ENCODE data around the gene USP48.
"Not testable (repeated sequence)": the region's sequence is repeated elsewhere in the genome, so short reads cannot be mapped to it uniquely, and the experiment has no call there.

USP48 gene

DNA sequence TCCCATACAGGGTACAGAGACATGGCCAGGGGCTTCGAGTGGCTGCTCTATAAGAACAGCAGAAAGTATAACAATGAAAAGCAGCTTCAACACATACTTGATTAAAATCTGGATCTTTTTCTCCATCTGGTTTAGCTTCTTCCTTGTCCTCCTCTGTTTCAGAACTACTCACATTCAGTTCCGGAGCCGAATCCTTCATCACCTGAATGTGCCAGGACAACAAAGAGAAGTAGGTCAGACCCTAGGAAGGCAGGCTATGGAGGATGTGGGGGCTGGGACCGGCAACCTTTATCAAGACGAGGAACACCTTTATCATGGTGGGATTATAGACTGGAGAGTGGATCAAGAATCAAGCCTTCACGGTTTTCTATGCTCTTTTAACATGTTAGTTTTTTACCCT lies 81.5 kb downstream of the USP48 start:
- DNase-seq (ENCODE audit: low read depth in 2 of 2), result no peak

DNA sequence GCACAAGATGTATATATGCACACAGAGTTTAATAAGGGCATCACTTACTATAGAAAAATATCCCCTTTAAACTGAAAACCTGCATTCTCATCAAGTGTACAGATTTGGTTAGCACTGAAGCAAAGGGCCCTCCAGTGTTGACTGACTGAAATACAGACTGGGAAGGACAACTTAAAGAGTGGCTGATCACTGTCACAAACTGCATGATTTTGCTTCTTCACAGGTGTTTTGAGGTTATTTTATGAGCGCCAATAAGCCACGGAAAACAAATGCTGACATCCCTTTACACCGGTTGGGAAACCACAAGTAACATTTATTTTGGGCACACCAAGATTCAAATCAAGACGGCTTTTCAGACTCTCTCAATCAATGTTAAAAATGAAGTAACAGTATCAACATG lies 82.9 kb downstream of the USP48 start:
- no peak for DNase-seq (ENCODE audit: low read depth in 2 of 2)

DNA sequence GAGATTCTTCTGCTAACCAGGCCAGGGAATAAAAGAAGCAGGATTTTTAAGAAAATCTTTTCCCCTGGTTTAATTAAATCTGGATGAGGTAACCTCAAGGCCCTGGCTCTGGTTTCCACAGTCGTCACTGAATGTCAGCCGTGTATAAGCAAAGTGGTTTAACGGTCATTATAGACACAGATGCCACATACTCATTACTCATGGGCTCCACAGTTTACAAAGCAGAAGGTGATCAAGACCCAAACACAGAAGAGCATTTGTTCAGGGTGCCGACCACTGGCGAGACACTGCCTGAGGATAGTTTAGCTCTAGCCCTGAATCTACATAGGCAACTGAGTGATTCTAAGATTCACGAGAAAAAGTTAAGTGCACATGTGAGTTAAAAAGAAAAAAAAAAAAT lies 86.0 kb downstream of the USP48 start:
- no peak for DNase-seq (ENCODE audit: low read depth in 2 of 2)

DNA sequence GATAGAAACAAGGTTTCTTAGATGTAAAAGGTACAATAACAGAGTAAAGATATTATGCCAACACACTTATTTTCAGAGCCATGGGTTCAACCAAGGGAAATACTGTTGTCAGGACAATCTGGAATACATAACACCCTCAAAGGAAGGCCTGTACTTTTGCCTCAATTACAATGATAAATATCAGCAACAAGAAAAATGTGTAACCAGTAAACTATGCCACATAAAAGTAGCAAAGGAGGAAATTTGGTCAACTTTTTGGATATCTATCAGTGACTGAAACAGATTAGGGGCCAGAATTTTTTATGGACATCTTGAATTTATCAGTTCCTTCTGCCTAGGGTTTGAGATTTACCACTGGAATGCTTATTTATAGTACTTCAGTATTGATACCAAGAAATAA lies 89.2 kb downstream of the USP48 start:
- DNase-seq (ENCODE audit: low read depth in 2 of 2), result no peak

DNA sequence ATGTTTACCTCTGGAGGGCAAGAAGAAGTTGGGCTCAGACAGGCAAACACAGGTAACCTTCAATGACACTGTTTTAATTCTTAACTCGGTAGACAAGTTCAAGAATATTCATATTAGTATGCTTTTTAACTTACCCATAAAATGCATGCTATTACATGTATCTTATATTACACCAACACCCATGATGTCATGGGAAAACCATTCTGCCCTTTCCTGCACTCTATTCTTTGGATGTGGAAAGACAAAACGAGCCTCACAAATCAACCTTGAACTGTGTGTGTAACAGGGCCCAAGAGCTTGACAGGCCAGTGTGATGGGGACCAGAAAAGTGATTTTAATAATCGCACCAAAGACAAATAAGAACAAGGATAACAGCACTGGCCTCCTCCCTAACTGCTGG lies 91.2 kb downstream of the USP48 start:
- no peak for DNase-seq (ENCODE audit: low read depth in 2 of 2)

DNA sequence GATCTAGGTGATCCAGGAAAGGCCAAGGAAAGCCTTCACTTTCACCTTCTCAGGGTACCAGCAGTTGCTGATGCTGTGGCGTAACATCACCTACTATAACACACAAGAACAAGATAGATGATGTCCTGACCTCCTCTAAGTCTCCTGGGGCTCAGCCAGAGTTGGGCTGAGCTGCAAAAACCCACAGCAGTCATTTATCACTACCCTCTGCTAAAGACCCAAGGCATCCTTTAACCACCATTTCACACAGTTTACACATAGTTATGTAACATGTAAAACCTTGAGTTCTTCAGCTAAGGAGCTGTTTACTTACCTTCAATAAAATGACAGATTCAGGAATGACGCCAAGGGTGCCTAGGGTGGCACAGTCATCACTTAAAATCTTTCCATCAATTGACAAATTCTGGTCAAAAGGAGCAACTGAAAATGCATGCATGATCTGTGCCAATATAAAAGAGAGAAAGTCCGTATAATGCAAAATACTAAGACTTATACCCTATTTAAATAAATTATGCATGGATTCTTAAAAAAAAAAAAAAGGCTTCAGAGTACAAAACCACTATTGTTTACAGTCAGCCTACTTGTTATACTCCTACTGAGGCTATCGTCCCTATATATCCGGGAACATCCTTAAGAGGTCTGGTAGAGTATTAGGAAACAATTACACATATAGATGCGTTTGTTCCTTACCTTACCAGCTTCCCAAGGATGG lies 93.1 kb downstream of the USP48 start:
- DNase-seq (ENCODE audit: low read depth in 2 of 2), result no peak

DNA sequence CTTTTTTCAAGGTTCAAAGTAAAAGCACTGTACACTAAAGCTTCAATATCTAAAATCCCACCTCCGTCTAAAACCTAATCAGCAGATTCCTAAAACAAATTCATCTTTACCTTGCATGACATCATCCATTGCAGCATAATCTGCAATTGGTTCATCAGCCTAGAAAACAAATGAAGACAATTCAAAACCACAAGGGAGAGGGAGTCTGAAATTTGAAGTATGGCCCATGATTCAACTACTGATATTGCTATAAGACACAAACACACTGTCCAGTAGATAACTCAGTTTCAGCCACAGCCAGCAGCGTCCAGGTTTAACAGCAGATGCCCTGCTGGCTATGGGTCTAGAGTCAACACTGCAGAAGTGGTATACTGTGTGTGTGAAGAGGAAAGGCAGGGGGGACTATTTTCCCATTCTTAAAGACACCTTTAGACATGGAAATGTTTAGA lies 95.8 kb downstream of the USP48 start:
- no peak for DNase-seq (ENCODE audit: low read depth in 2 of 2)

DNA sequence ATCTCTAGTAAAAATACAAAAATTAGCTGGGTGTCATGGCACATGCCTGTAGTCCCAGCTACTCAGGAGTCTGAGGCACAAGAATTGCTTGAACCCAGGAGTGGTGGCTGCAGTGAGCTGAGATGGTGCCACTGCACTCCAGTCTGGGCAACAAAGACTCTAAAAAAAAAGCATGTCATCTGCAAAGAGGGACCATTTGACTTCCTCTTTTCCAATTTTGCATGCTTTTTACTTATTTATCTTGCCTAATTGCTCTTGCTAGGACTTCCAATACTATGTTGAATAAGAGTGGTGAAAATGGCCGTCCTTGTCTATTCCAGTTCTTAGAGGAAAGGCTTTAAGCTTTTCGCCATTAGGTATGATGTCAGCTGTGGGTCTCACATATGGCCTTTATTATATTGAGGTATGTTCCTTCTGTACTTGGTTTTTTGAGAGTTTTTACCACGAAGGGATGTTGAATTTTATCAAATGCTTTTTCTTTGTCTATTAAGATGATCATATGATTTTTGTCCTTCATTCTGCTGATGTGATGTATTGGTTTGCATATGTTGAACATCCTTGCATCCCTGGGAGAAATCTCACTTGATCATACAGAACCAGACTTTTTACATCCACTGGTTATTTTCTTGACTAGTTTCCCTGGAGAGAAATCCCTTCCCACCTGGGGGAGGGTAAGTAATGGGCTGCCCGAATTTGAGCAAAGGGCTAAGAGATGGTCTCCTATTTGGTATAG lies 96.8 kb downstream of the USP48 start:
- DNase-seq (ENCODE audit: low read depth in 2 of 2), result no peak

DNA sequence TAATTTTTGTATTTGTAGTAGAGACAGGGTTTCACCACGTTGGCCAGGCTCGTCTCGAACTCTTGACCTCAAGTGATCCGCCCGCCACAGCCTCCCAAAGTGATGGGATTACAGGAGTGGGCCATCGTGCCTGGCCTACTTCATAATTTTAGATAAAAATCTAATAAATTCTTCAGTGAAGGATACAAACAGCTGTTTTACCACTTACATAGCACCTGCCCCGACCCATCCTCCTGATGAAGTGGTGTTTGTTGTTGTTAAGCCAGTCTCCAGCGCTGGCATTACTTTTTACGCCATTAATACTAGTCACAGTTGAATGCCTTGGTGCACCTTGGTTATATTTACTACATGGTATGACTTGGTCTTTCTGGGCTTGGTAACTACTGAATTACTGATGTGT lies 101.5 kb downstream of the USP48 start:
- no peak for DNase-seq (ENCODE audit: low read depth in 2 of 2)

DNA sequence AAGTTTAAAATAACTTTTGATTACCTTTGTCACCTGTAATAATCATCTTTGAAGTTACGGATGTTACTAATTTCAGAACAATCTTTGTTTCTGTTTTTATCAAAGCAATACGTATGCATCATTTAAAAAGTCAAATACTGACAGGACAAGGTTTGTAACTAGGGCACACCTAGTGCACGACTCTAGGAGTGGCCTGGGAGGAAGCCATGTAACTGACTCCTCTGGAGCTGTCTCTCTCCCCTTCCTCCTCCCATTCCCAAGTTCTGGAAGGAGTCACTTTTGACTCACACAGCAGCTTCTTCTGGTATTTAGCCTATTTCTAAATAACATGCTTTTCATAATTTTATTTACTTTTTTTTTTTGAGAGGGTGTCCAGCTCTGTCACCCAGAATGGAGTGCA lies 102.0 kb downstream of the USP48 start:
- no peak for DNase-seq (ENCODE audit: low read depth in 2 of 2)

DNA sequence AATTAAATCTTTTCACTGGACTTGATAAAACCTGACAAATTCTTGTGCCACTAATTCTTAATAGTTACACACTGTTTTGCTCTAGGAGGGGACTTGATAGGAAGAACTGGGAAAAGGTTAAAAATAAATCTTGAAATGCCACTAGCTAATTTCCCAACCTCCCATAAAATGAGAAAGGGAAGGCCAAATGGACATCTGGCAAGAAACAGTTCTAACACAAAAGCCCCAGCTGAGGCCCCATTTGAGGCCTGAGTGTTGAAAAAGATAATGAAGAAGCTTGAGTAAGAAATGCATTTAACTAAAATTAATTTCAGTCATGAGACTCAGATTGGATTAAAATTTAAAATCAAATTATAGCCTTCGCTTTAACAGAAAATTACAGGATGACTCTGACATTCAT lies 102.6 kb downstream of the USP48 start:
- no peak for DNase-seq (ENCODE audit: low read depth in 2 of 2)

DNA sequence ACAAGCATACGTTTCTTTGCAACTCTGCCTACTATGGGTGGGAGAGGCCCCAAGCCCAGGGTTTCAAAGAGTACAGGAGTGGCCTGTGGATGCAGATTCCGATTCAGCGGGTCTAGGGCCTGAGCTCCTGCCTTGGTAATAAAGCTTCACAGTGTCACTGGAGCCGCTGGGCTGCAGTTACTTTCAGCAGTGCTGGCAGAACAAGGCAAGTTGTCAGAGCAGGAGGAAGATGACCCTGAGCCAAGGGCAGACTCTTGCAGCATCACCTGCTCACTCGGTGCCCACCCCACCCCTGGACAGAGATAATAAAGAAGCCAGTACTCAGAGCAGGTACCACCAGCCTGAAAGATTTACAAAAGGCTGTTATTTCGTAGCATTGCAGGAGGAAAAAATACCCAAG lies 105.8 kb downstream of the USP48 start:
- no peak for DNase-seq (ENCODE audit: low read depth in 2 of 2)

DNA sequence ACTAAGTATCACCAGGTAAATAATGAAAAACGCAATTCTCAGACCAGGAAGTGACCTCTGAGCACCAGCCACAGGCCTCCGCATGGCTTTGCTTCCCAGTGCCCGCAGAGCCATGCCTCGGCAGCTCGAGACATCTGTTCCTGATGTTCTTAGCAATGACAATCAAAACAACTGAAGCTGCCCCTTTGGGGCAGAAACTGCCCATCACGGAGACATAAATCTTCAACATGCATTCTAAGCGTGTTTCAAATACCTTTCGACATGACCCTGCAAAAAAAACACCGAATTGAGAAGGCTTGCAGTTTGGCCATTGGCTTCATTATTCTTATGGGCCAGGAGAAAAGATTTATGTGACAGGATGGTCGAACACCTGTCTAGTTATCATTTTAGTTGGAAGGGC lies 108.0 kb downstream of the USP48 start:
- DNase-seq (ENCODE audit: low read depth in 2 of 2), result no peak

DNA sequence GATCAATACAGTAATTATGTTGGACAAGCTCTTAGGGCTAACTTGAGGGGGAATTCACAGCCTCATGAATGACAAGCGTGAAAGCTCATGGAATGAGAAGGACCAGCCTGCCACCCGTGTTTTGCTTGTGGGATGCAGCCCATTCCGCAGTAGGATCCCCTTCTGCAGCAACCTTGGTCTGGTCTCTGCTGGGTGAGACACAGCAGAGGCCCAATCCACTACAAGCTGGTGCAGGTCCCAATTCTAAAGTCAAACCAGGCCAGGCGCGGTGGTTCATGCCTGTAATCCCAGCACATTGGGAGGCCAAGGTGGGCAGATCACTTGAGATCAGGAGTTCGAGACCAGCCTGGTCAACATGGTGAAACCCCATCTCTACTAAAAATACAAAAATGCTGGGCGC lies 109.1 kb downstream of the USP48 start:
- DNase-seq (ENCODE audit: low read depth in 2 of 2), result not testable (repeated sequence)

DNA sequence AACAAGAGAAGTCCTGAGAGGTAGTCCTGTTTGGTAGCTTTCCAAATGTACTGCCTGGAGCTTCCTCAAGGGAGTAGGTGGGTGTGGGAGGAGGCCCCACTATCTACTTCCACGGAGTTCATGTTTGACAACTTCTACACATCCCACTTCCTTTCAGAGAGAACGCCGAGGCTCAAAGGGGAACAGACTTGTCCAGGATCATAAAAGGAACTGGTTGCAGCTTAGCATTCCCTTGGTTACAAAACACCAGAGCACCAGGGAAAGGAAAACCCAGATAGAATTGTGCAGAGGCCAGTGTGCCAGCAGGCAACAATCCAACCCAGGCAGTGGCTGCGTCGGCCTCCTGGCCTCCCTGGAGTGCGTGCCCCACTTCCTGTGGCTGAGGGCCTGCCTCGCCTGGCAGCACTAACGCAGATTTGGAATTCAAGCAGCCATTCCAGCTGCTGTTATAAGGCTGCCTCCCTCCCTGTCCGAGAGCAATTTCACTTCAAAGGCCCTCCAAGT lies 109.6 kb downstream of the USP48 start:
- DNase-seq (ENCODE audit: low read depth in 2 of 2), result no peak

DNA sequence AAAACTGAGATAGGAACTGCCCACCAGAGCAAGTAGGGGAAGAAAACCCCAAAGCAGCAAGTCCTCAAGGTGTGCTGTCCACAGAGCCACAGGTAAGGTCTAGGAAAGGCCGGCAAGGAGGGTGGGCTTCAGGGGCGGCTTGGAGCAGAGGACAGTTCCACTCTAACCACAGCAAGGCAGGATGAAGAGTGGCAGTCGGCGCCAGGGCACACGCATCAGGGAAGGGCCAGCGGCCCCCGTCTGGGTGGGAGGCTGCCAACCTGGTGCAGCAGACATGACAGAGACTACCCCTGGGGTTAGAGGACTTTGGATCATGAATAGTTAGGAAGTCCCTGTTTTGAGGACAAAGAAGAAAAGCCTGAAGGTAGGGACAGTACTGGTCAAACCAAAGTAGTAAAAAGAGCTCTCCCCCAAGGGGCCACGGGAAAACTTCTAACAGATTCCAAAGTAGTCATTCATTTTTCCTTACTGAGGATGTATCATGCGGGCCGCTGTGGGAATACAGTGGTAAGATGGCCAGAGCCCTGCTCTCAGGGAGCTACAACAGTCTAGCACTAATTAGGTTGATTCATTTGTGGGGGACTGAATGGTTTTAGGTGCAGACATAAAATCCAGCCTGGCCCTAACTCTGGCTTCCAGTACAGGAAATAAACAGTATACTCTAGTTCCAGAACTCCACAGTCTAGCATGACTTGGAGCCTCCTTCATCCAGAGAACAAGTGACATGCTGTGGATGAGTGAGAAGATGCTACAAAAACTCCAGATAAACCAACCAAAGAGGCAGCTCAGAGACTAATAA lies 110.3 kb downstream of the USP48 start:
- DNase-seq (ENCODE audit: low read depth in 2 of 2), result no peak

DNA sequence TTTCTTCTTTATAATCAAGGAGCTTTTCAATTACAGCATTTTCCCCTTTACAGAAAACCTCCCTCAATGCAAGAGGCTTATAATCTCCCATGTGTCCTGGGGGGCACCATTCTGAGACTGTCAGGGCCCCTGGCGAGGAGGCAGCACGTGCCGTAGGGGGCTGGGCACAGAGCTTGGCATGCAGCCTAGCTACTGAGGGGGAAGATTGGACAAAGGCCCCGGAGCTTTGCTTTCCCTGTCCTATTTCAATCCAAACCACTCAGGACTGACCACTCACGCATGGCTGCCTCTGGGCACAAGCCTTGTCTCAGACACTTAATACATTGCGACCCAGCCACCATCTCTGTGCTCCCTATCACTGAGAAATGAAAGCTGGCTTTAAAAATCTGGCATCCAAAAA lies 111.0 kb downstream of the USP48 start:
- DNase-seq (ENCODE audit: low read depth in 2 of 2), result no peak

DNA sequence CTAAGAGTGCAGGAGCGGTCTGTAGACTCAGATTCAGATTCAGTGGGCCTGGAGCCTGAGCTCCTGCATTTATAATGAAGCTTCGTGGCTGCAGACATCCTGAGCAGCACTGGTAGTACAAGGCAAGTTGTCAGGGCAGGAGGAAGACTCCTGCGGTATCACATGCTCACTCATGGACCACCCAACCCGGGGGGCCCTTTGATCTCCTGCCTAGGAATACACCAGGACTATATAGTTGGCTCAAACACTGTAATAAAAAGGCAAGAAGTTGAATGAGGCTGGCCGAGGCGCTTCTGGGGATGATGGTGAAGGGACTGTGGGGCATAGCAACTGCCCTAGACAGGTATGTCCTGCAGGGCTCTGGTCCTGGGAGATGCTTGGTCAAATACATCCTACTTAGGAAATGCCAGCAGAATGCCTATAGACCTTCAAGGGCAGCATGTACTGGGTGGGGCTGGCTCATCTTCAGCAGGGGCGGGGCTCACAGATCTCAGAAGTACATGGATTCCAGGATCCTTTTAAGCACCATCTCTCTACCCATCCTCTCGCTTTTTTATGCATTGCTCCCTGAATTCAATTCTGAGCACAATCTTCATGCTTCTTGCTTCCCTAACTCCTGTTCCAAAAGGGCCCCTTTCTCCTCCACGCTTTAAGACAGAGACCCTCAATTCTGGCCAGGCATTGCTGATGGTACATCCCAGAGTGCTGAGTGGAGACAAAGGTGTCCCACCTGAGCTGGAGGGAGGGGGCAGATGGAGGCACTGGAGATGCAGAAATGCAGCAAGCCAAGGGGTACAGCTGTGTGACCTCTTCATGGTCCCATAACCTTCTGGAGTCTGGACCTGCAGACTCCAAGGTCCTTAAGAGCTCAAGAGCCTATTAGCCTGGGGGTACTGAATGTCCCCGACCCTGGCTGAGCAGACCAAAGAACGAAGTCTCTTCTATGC lies 111.7 kb downstream of the USP48 start:
- no peak for DNase-seq (ENCODE audit: low read depth in 2 of 2)

DNA sequence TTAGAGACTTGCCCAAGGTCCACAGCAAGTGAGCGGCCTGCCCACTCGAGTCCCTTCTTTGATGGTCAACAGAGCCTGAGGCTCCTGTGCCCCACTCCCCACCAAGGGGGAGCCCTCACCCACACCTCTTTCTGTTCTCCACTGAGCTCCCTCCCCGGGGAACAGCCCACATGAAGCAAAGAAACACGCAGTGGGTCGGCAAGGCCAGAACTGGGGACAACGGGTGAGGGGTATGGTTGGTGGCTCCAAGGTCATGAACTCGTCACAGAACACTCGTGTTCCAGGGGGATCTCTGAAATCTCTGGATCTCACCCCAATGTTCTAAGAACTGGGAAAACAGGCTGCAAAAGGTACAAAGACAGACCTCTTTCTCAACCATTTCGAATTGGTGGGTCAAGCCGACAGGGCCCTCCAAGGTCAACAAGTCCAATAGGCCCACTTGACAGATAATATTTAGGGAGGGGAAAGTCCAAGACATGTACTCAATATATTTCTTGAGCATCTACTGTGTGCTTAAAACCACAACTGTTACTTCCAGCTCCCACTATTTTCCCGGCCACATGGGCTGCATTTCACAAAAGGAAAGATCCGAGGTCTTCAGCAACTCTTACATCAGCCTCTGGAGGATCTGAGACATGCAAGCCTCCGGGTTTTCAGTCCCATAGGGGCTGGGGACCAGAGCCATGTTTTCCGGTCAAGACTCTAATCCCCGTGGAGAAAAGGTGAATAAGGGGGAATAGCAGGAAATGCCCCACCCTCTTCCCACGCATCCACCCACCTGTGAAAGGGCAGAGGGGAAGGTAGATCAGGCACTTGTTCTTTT lies 112.7 kb downstream of the USP48 start:
- DNase-seq (ENCODE audit: low read depth in 2 of 2), result no peak

DNA sequence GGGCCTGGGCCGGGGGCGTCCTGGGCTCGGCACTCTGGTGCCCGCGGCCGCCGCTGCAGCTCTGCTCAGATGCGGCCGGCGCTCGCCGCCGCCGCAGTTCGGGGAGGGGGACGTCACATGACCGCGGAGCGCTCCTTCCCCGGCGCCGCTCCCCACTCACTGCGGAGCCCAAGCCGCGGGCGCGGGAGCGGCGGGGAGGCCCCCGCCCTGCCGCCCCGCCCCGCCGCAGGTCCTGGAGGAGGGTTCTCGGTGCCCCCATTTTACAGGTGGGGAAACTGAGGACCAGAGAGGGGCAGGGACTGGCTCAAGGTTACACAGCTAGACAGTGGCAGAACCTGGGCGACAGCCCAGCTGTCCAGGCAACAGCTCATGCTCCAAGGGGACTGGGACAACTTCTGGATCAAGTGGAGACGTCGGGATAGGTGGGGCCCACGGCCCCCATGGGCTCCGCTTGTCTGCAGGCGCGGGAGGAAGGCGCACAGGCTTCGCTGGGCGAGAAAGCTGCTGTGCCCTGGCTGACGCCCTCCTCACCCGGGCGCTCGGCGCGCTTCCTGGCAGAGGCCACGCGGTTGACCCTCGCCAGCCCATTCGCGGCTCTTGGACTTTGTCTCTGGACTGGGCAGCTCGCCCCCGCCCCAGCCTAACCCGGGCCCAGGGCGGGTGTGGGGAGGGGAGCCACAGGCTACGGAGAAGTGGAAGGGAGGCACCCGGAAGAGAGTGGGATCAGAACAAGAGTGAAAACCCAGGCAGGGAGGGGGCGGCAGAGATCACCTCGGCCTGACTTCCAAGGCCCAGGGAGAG lies 113.5 kb downstream of the USP48 start, which contains the start of gene RAP1GAP:
TSS of gene RAP1GAP (minus strand) at position 100 of the 801 bp plus-strand sequence. CDS start 49,325 bp downstream, outside the sequence.
- no peak for DNase-seq (ENCODE audit: low read depth in 2 of 2)
